GM18498 (cell line): ENCODE data around the gene GDF7.

ENCODE experiments used
- ATAC-seq: cut with Tn5 transposase; IDR thresholded peaks from one replicate; pipeline ENCODE4 v1.9.1; 2021; ENCODE audit warnings: mild to moderate bottlenecking, moderate library complexity; ENCODE audit not compliant: unreplicated experiment

The GDF7 gene

GRCh38 chr2:20671036-20671735, 4.2 kb downstream of the GDF7 start:
- no peak for ATAC-seq

GRCh38 chr2:20671736-20672080, 4.8 kb downstream of the GDF7 start:
- ATAC-seq, result no peak

GRCh38 chr2:20672201-20672951, 5.4 kb downstream of the GDF7 start:
- no peak for ATAC-seq

GRCh38 chr2:20673686-20674308, 6.9 kb downstream of the GDF7 start:
- ATAC-seq, result no peak

- no peak for ATAC-seq
Observed at GRCh38 chr2:20674309-20674965, 7.5 kb downstream of the GDF7 start.

GRCh38 chr2:20674974-20675679, 8.2 kb downstream of the GDF7 start:
- ATAC-seq, result no peak

- ATAC-seq, result peak; percentile 72
Observed at GRCh38 chr2:20675701-20676352, 8.9 kb downstream of the GDF7 start.

- peak; percentile 62 for ATAC-seq
Observed at GRCh38 chr2:20676353-20677215, 9.6 kb downstream of the GDF7 start.

- ATAC-seq, result peak; percentile 25
Observed at GRCh38 chr2:20677301-20678085, 10.5 kb downstream of the GDF7 start.

- ATAC-seq, result no peak
Observed at GRCh38 chr2:20678086-20678395, 11.1 kb downstream of the GDF7 start.

GRCh38 chr2:20678780-20679179, 11.8 kb downstream of the GDF7 start:
- no peak for ATAC-seq

GRCh38 chr2:20680744-20681375, 13.9 kb downstream of the GDF7 start:
- ATAC-seq, result no peak

GRCh38 chr2:20682167-20682920, 15.4 kb downstream of the GDF7 start:
- no peak for ATAC-seq

GRCh38 chr2:20684581-20685063, 17.7 kb downstream of the GDF7 start:
- no peak for ATAC-seq

GRCh38 chr2:20687260-20687832, 20.4 kb downstream of the GDF7 start:
- ATAC-seq, result no peak

GRCh38 chr2:20689428-20690264, 22.7 kb downstream of the GDF7 start:
- no peak for ATAC-seq
